IPS-18c (cell line): ENCODE data around the gene KCMF1.

Source experiments
- H3K4me3 ChIP-seq: 2 replicates; pipeline ENCODE4 v1.7.0; 2013; ENCODE audit warnings: low read depth, mild to moderate bottlenecking, low read length, moderate library complexity; ENCODE audit not compliant: insufficient read depth
- H3K9me3 ChIP-seq: one replicate; pipeline ENCODE4 v1.6.1; 2013; ENCODE audit warnings: mild to moderate bottlenecking, low read length, moderate library complexity; ENCODE audit not compliant: control insufficient read depth, insufficient read depth

Gene KCMF1

DNA sequence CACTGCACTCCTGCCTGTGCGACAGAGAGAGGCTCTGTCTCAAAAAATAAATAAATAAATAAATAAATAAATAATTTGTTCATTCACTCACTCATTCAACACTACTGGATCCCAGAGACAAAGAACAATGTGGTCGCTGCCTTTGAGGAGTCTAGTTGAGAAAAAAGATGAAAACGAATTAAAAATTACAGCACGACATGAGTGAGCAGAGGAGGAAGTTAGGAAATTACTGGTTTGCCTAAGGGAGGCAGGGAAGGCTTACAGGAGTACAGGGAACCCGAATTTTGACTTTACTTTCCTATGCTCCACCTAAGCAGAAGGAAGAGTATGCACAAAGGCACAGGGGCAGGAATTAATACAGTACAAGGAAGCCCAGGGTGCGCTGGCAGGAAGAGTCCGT is 4.2 kb upstream of the KCMF1 start:
- peaks cover 2% of the 10 kb centered on the region for H3K9me3 ChIP-seq

DNA sequence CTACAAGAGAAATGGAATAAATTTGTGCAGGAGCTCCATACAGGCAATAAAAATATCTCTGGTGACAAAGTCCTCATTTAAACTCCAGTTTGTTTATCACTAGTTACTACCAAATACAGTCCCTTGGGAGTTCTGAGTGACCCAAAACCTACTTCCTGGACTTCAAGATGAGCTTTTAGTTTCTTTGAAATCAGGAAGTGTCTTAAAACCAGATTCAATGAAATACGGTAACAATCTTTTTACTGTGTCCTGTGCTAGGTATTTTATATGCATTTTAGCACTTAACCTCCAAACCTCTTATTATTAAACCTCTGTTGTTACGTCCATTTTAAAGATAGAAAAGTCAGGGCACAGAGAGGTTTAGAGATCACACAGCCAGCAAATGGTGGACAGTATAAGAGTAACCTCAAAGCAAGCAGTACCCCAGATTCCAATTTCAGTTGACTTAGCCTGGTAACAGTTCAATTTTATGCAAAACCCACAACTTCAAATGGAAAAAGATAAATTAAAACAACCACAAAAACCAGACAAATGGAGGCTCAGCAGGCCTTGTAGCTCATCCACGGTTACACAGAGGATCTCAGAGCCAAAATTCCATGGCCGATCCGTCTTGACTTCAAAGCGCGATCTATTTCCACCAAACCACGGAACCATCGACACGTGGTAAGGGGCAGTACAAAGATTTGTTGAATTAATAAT is 1.3 kb upstream of the KCMF1 start:
- peak overlapping the region; percentile 94 for H3K4me3 ChIP-seq
- peaks cover 2% of the 10 kb centered on the region for H3K9me3 ChIP-seq

More for the DNA sequence above, 4.2 kb upstream of the KCMF1 start:
- H3K4me3 ChIP-seq: no peak overlapping the region

DNA sequence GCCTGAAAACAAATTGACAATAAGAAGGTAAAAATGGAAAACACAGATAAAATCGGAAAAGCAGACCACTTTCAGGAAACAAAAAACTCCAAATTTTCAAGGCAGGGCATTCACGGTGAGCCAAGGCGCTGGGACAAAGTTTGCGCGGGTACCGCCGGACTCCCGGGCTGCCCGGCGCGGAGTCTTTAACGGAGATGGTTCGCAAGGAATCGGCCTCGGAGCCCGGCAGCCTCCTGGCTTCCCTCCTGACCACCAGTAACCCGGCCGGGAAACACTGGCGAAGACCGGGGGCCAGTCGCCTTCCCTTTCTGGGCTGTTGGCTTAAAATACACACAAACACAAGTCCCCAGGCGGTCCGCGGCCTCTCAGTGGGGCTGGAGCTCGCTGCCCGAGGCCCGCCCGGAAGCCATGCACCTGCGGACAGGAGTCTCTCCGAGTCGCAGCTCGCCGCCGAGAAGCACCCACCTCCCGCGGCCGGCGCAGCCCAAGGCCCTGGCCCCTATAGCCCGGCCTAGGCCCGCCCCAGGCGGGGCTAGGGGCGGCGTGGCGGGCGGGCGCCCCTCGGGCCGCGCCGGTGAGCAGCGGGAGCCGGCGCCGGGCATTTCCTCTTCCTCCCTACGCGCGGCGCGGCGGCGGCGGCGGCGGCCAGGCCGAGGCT is 622 bp upstream of the KCMF1 start:
- H3K4me3 ChIP-seq: peak overlapping the region; percentile 94
- H3K9me3 ChIP-seq: peaks cover 4% of the 10 kb centered on the region

DNA sequence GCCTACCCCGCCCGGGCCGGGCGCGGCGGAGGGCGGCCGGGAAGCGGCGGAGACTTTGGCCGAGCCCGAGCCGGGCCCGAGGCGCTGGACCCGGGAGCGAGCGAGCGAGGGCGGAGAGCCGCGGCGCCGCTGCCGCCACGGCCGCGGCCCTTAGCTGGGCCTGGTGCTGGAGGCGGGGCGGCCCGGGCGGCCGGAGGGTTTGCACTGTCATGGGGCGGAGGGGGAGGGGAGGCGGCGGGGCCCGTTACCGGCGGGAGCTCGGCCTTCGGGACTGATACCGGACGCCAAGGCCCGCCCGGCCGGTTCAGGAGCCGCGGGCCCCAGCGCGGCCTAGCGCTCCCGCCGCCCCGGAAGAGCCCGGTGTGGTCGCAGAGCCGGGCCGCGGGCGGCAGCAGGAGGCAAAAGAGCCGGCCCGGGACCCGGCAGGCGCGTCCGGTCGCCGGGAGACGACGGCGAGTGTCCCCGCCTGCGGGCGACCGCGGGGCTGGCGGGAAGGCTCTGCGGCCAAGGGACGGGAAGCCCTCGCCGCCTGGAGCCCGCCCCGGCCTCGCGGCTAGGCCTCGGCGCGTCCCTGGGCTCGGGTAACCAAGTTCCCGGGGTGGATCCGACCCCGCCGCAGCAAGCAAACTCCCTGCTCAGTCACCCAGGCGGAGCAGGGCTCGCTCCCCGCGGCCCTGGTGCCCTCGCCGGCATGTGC is 697 bp downstream of the KCMF1 start:
- H3K9me3 ChIP-seq: peaks cover 4% of the 10 kb centered on the region
- H3K4me3 ChIP-seq: peak overlapping the region; percentile 85

DNA sequence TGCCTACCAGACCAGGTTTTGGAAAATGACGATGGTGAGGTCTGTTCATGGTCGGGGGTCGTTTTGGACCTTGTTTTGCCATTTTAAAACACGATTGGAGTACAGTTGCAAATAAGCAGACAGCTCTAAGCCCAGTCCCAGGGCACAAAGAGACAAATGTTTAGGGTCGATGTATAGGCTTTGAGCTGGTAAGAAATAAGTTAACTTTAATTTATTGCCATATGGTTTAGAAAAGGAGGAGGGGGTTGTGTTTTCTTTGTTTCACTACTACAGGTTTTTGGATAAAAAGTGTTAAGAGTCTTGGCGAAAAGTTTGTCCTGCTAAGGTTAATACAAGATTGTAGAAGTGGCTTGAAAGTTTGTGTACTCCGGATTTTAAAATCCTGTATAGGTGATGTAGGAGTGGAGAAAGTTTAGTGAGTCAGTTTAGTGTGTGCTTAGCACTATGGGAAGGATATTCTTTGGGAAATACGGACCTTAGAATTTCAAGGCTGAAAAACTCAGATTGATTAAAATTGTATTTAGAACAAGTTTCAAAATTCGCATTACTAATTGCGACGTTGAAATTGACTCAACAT is 1.3 kb downstream of the KCMF1 start:
- peak overlapping the region; percentile 85 for H3K4me3 ChIP-seq

DNA sequence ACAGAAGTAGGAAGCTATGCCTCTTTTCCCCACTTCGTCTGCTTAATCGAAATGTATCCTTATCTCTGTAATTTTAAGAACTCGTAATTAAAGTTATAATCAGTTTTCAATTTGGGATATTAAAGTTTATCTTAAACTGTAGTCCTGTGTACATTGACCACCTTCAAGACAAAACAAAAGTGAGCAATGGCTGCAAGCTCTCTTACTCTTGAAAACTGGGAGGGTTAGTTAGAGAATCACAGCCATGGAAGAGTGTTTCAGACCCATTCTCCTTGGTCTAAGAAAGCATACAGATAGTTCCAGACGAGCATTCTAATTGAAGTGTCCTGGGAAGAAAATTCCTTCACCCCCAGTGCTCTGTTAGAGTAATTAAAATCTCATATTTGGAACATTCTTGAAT is 2.0 kb downstream of the KCMF1 start:
- H3K9me3 ChIP-seq: peaks cover 4% of the 10 kb centered on the region
- peak overlapping the region; percentile 85 for H3K4me3 ChIP-seq

More for the DNA sequence above, 1.3 kb downstream of the KCMF1 start:
- H3K9me3 ChIP-seq: peaks cover 4% of the 10 kb centered on the region

DNA sequence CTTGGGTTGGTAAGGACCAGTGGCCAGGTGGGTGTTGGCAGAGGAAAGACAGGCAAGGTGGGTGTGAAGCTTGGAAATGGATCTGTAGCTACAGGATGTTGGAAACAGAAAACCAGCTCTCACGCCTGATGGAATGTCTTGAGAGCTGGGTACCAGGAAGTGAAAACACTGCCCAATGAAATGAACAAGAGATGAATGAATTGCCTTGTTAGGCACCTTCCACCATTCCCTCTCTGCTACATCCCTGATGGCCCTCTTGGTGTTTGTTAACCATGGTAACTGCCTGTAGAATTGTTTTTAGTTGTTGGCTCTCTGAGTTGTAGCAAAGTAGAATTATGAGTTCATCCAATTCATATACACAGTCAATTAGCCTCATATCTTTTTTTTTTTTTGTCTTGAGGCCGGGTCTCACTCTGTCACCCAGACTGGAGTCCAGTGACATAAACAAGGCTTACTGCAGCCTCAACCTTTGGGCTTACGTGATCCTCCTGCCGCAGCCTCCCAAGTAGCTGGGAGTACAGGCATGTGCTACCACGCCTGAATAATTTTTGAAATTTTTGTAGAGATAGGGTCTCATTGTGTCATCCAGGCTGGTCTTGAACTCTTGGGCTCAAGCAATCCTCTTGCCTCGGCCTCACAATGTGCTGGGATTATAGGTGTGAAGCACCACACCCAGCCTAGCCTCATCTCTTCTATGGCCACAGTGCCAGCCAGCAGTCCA is 9.5 kb downstream of the KCMF1 start:
- Histone ChIP-seq H3K9me3 (no peaks in the 10 kb centered on the region), H3K4me3 (no peak overlapping the region)

DNA sequence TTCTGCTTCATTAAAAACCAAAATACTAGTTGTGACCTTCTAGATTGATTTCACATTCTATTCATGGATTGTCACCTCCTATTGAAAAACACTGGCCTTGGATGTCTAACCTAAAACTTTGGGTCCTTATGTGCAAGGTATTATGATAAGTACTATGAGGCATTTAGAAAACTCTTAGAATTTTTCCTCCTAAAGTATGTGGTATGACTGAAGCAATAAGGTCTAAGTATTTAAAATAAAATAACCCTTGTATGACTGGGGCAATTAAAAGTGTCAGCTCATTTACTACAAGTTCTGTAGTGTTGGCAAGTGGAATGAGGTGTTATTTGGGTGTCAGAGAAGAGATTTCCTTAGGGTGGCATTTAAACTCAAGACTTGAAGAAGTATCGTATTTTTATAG is 15.1 kb downstream of the KCMF1 start:
- no peak overlapping the region for H3K4me3 ChIP-seq
- no peaks in the 10 kb centered on the region for H3K9me3 ChIP-seq

DNA sequence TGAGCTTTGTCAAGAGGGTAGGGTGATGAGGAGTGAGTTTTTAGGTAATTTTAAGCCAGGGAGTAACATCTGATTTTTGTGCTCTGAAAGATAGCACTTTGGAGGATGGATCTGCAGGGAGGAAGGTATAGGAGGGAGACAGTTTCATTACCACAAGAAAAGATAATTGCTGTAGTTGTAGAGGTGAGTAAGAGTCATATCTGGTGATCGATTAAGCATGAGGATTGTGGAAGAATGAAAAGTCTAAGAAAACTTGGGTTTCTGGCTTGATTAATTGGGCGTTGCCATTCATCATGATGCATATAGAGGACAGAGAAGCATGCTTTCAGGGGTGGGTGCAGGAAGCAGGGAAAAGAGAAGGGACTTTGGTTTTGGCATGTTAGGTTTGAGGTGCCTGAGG is 18.5 kb downstream of the KCMF1 start:
- H3K4me3 ChIP-seq: no peak overlapping the region
- no peaks in the 10 kb centered on the region for H3K9me3 ChIP-seq

DNA sequence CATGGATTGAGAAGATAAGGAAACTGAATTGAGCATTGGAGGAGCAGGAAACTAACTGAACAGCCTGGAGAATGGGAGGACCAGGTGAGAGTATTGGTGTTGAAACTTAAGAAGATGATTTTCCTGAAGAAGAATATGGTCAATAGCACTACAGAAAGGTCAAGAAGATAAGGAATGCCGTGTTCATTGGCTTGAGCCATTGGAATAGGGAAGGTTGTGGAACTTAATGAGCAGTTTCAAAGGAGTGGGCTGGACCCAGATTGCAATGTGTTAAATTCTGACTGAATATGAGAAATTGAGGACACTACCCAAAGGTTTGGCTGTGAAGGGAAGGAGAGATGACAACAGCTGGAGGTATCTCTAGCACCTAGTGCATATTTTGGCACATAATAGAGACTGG is 19.0 kb downstream of the KCMF1 start:
- no peak overlapping the region for H3K4me3 ChIP-seq
- no peaks in the 10 kb centered on the region for H3K9me3 ChIP-seq

DNA sequence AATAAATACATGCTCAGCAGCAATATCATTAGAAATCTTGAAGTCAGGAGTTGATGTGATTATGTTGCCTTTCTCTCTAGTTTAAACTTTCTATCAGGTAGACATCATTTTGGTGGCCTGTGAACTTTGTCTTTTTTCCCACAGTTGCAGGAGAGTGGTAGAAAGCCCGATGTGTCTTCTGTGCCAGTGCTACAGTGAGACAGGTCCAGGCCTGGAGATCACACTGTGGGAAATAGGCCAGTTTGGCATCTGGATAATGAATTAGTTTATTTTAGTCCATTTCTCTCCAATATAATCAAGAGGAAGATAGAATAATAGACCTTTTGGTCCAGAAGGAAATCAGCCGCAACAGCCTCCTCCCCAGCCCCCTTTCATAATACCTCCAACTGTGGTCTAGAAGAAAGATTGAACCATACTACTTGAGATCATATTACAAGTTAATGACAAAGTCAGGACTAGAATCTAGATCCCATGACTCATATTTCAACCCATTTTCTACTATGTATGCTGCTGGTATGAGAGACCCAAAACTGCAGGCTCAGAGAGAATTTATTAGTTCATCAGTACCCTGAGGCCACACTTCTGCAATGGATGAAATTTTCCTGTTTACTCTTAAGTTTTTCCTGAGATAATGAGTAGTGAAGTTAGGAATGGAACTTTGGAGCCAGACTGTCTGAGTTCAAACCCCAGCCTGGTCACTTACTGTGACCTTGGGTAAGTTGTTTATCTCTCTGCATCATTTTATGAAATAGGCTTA is 20.6 kb downstream of the KCMF1 start:
- Histone ChIP-seq H3K9me3 (no peaks in the 10 kb centered on the region), H3K4me3 (no peak overlapping the region)

DNA sequence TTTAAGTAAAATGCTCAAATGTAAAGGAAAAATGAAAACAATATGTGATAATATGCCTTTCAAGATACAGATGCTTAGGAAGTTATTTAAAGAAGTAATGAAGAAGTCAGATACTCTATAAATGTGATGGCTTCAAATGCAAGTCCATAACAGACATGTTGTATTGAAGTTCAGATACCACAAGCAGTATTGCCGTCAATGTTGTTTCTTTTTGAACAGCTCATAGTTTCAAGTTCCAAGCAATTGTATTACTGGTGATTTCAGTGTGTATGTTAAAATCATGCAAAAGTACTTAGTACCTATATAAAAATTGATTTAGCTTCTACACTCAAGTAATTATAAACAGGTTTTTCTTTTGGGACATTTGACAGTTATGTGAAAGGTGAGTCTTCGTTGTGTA is 24.9 kb downstream of the KCMF1 start:
- Histone ChIP-seq H3K9me3 (no peaks in the 10 kb centered on the region), H3K4me3 (no peak overlapping the region)

DNA sequence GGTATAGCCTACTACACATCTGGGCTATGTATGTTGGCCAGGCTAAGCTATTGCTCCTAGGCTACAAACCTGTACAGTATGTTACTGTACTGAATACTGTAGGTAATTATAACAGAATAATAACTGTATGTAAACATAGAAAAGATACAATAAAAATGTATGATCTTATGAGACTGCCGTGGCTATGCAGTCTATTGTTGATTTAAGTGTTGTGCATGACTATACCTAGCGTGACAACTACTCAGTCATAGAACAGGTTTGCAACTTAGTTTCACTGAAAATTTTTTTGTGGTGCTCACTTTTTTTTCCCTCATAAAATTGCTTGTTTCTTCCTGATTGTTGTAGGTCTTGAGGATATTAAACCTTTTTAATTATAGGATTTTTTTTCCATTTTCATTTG is 25.9 kb downstream of the KCMF1 start:
- Histone ChIP-seq H3K9me3 (no peaks in the 10 kb centered on the region), H3K4me3 (no peak overlapping the region)

DNA sequence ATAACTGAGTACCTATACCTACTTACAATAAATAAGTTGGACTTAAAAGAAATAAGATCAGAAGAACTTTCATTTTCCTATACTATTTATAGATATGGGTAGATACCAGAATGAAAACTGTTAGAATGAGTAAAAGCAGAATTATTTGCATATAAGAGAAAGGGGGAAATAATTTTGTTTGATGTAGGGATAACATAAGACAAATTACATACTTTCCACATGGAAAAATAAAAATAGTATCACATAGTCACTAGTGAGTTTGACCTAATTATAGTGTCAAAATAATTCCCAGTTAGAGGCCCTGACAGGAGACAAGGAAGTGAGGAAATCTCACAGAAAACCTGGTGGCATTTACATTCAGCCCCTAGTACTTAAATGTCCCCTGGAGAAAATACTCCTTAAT is 28.6 kb downstream of the KCMF1 start:
- no peak overlapping the region for H3K4me3 ChIP-seq
- peaks cover 2% of the 10 kb centered on the region for H3K9me3 ChIP-seq

DNA sequence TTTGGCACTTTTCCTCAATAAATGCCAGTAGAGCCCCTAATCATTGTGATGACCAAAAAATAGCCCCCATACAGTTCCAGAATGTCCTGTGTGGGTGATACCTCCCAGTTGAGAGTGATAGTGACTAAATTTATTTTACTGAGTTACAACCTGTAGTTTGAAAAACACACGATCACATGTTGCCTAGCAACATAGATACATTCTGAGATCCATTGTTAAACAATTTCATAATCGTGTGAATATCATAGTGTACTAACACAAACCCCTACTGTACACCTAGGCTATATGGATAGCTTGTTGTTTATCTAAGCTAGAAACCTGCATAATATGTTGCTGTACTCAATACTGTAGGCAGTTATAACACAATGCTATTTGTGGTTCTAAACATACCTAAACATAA is 30.6 kb downstream of the KCMF1 start:
- no peak overlapping the region for H3K4me3 ChIP-seq
- H3K9me3 ChIP-seq: peaks cover 2% of the 10 kb centered on the region

DNA sequence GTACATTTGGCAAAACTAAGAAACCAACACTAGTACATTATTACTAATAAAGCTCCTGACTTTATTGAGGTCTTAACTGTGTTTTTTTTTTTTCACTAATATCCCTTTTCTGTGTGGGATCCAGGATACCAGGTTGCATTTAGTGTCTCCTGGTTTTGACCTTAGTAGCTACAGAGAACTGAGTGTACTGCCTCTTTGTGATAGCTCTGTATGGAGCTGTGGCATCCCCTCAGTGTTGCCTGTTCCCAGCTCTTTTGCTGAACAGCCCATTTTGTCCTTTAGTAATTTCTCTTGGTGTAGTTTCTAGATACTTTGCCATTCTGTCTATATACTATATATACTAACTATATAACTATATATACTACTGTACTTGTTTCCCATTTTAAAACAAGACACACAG is 31.6 kb downstream of the KCMF1 start:
- peaks cover 2% of the 10 kb centered on the region for H3K9me3 ChIP-seq
- no peak overlapping the region for H3K4me3 ChIP-seq

DNA sequence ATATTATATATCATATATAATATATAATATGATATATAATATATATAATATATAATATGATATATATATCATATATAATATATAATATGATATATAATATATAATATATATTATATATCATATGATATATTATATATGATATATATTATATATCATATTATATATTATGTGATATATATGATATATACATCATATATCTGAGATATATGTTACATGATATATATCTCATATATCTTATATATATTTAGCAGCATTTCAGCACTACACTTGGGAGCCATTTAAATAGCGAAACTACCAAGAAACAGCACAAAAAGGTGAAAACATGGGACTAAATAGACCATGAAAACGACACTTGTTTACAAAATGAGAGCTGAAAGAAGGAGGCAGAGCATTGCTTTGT is 37.3 kb downstream of the KCMF1 start:
- no peak overlapping the region for H3K4me3 ChIP-seq
- H3K9me3 ChIP-seq: peaks cover 2% of the 10 kb centered on the region
